ENCODE results near the gene USP34.

The USP34 gene

GRCh38 chr2:61266632-61267505 lies 204.0 kb downstream of the USP34 start:
- TF ChIP-seq GATA1 (IDR thresholded peaks at IDR 0.05; ENCODE audit: low read depth, low read length) (no peak), POLR2A (IDR thresholded peaks at IDR 0.05; ENCODE audit: low read length) (no peak)
- no peak for DNase-seq

- TF ChIP-seq GATA1 (IDR thresholded peaks at IDR 0.05; ENCODE audit: low read depth, low read length) (no peak), POLR2A (IDR thresholded peaks at IDR 0.05; ENCODE audit: low read length) (no peak)
- no peak for DNase-seq
Measured at GRCh38 chr2:61263830-61264229, 207.1 kb downstream of the USP34 start.

- no peak for TF ChIP-seq POLR2A (IDR thresholded peaks at IDR 0.05; ENCODE audit: low read length)
- no peak for TF ChIP-seq GATA1 (IDR thresholded peaks at IDR 0.05; ENCODE audit: low read depth, low read length)
- no peak for DNase-seq
Measured at GRCh38 chr2:61262699-61263098, 208.2 kb downstream of the USP34 start.

GRCh38 chr2:61257446-61257845 lies 213.4 kb downstream of the USP34 start:
- no peak for DNase-seq

GRCh38 chr2:61255580-61256437 lies 215.1 kb downstream of the USP34 start:
- TF ChIP-seq POLR2A (IDR thresholded peaks at IDR 0.05; ENCODE audit: low read length) (no peak), GATA1 (IDR thresholded peaks at IDR 0.05; ENCODE audit: low read depth, low read length) (no peak)
- DNase-seq, result peak; percentile 12 to 16

More at GRCh38 chr2:61257446-61257845, 213.4 kb downstream of the USP34 start:
- no peak for TF ChIP-seq GATA1 (IDR thresholded peaks at IDR 0.05; ENCODE audit: low read depth, low read length)
- no peak for TF ChIP-seq POLR2A (IDR thresholded peaks at IDR 0.05; ENCODE audit: low read length)

- no peak for DNase-seq
Measured at GRCh38 chr2:61254536-61254935, 216.4 kb downstream of the USP34 start.

GRCh38 chr2:61253136-61253535 lies 217.8 kb downstream of the USP34 start:
- no peak for TF ChIP-seq POLR2A (IDR thresholded peaks at IDR 0.05; ENCODE audit: low read length)
- TF ChIP-seq GATA1 (IDR thresholded peaks at IDR 0.05; ENCODE audit: low read depth, low read length), result no peak
- no peak for DNase-seq

More at GRCh38 chr2:61254536-61254935, 216.4 kb downstream of the USP34 start:
- no peak for TF ChIP-seq GATA1 (IDR thresholded peaks at IDR 0.05; ENCODE audit: low read depth, low read length)
- TF ChIP-seq POLR2A (IDR thresholded peaks at IDR 0.05; ENCODE audit: low read length), result no peak

- no peak for TF ChIP-seq POLR2A (IDR thresholded peaks at IDR 0.05; ENCODE audit: low read length)
- TF ChIP-seq GATA1 (IDR thresholded peaks at IDR 0.05; ENCODE audit: low read depth, low read length), result no peak
- no peak for DNase-seq
Measured at GRCh38 chr2:61252031-61252430, 218.9 kb downstream of the USP34 start.

- TF ChIP-seq POLR2A (IDR thresholded peaks at IDR 0.05; ENCODE audit: low read length), result no peak
- TF ChIP-seq GATA1 (IDR thresholded peaks at IDR 0.05; ENCODE audit: low read depth, low read length), result no peak
- DNase-seq, result no peak
Measured at GRCh38 chr2:61249521-61250071, 221.3 kb downstream of the USP34 start.

- TF ChIP-seq GATA1 (IDR thresholded peaks at IDR 0.05; ENCODE audit: low read depth, low read length) (no peak), POLR2A (IDR thresholded peaks at IDR 0.05; ENCODE audit: low read length) (peak; percentile 15)
- DNase-seq, result peak in 1 of 2 experiments; percentile 30
Measured at GRCh38 chr2:61247204-61247812, 223.6 kb downstream of the USP34 start.

- no peak for DNase-seq
- TF ChIP-seq GATA1 (IDR thresholded peaks at IDR 0.05; ENCODE audit: low read depth, low read length) (no peak), POLR2A (IDR thresholded peaks at IDR 0.05; ENCODE audit: low read length) (no peak)
Measured at GRCh38 chr2:61244694-61245093, 226.2 kb downstream of the USP34 start.

- DNase-seq, result no peak
- TF ChIP-seq GATA1 (IDR thresholded peaks at IDR 0.05; ENCODE audit: low read depth, low read length) (no peak), POLR2A (IDR thresholded peaks at IDR 0.05; ENCODE audit: low read length) (no peak)
Measured at GRCh38 chr2:61241266-61241665, 229.6 kb downstream of the USP34 start.

GRCh38 chr2:61238219-61239012 lies 232.5 kb downstream of the USP34 start:
- TF ChIP-seq POLR2A (IDR thresholded peaks at IDR 0.05; ENCODE audit: low read length), result no peak
- TF ChIP-seq GATA1 (IDR thresholded peaks at IDR 0.05; ENCODE audit: low read depth, low read length), result no peak
- DNase-seq, result no peak

Data from erythroblast (primary cell).